OCI-LY3 (cell line): ENCODE results near the gene DENND4A.
A peak's percentile ranks its signal among the peaks of the same experiment; 100 is the strongest.
"Not testable (repeated sequence)": the region's sequence is repeated elsewhere in the genome, so short reads cannot be mapped to it uniquely, and the experiment has no call there.

Source experiments
- H2AFZ ChIP-seq: fragments of 200-600, 300-600 bp; shearing (Covaris generic); 2 replicates; pipeline ENCODE4 v1.6.0; 2014; ENCODE audit warnings: antibody characterized with exemption, low read depth, low read length
- H3K27ac ChIP-seq: fragments of 200-600, 300-600 bp; sonication (generic); 2 replicates; pipeline ENCODE4 v1.5.1; 2014; ENCODE audit warnings: mild to moderate bottlenecking, low read length, moderate library complexity, mixed read lengths
- H3K27me3 ChIP-seq: fragments of 200-600, 300-600 bp; sonication (generic); 2 replicates; pipeline ENCODE4 v1.6.1; 2014; ENCODE audit warnings: low read depth, low read length, mixed read lengths
- H3K36me3 ChIP-seq: fragments of 200-600, 300-600 bp; sonication (generic); replicated peaks from 2 replicates; pipeline ENCODE3; 2014; ENCODE audit warnings: low read depth, low read length, mixed read lengths
- H3K4me1 ChIP-seq: fragments of 300-600, 200-600 bp; sonication (generic); 2 replicates; pipeline ENCODE4 v1.6.1; 2014; ENCODE audit warnings: low read length, mixed read lengths
- H3K4me2 ChIP-seq: fragments of 200-600, 300-600 bp; sonication (generic); 2 replicates; pipeline ENCODE4 v1.6.1; 2014; ENCODE audit warnings: low read length, mixed read lengths
- H3K4me3 ChIP-seq: fragments of 300-600, 200-600 bp; sonication (generic); 2 replicates; pipeline ENCODE4 v1.5.1; 2014; ENCODE audit warnings: antibody characterized with exemption, mild to moderate bottlenecking, low read length, moderate library complexity
- H3K79me2 ChIP-seq: fragments of 300-600, 200-600 bp; shearing (Covaris generic); 2 replicates; pipeline ENCODE4 v1.6.1; 2014; ENCODE audit warnings: mild to moderate bottlenecking, low read length, mixed read lengths
- H3K9ac ChIP-seq: fragments of 300-600, 200-600 bp; shearing (Covaris generic); 2 replicates; pipeline ENCODE4 v1.6.0; 2014; ENCODE audit warnings: mild to moderate bottlenecking, low read length, moderate library complexity
- H3K9me3 ChIP-seq: fragments of 200-600, 300-600 bp; shearing (Covaris generic); 2 replicates; pipeline ENCODE4 v1.6.1; 2014; ENCODE audit warnings: low read length, mixed read lengths; ENCODE audit not compliant: insufficient read depth
- H4K20me1 ChIP-seq: fragments of 200-600, 300-600 bp; sonication (generic); 2 replicates; pipeline ENCODE4 v1.6.1; 2016; ENCODE audit warnings: low read length, mixed read lengths; ENCODE audit not compliant: insufficient read depth
- CTCF ChIP-seq: fragments of 200-600, 300-600 bp; sonication (generic); IDR thresholded peaks from 2 replicates; pipeline ENCODE4 v1.5.1; 2014; ENCODE audit warnings: antibody characterized with exemption, low read length, low read depth
- EZH2phosphoT487 ChIP-seq: fragments of 200-600 bp; shearing (Covaris generic); IDR thresholded peaks from 2 replicates; pipeline ENCODE4 v1.6.1; 2018; ENCODE audit warnings: antibody characterized with exemption, mixed run types, low read depth

DENND4A gene

GRCh38 chr15:65821070-65821469 is 29.0 kb upstream of the DENND4A start:
- Histone ChIP-seq H3K9ac (no peak overlapping the region), H3K4me2 (no peak overlapping the region), H3K27me3 (peaks cover 73% of the 10 kb centered on the region), H2AFZ (no peak overlapping the region), H3K4me3 (no peak overlapping the region), H3K9me3 (no peaks in the 10 kb centered on the region), H3K79me2 (no peaks in the 10 kb centered on the region), H3K36me3 (no peaks in the 10 kb centered on the region), H3K4me1 (peaks cover 27% of the 10 kb centered on the region), H3K27ac (no peak overlapping the region), H4K20me1 (peaks cover 13% of the 10 kb centered on the region)
- no peak for TF ChIP-seq CTCF
- no peak for TF ChIP-seq EZH2phosphoT487

GRCh38 chr15:65819563-65819960 is 27.5 kb upstream of the DENND4A start:
- TF ChIP-seq CTCF (no peak), EZH2phosphoT487 (no peak)
- Histone ChIP-seq H3K36me3 (no peaks in the 10 kb centered on the region), H3K27me3 (peaks cover 71% of the 10 kb centered on the region), H3K9ac (no peak overlapping the region), H3K4me1 (peaks cover 28% of the 10 kb centered on the region), H3K27ac (no peak overlapping the region), H3K79me2 (no peaks in the 10 kb centered on the region), H3K4me2 (peak overlapping the region; percentile 52), H3K9me3 (no peaks in the 10 kb centered on the region), H2AFZ (no peak overlapping the region), H4K20me1 (peaks cover 13% of the 10 kb centered on the region), H3K4me3 (peak overlapping the region; percentile 1; the same call in 1 of the 2 replicates)

GRCh38 chr15:65818927-65819562 is 27.0 kb upstream of the DENND4A start:
- peaks cover 30% of the 10 kb centered on the region for H3K4me1 ChIP-seq
- H3K4me3 ChIP-seq, result peak overlapping the region; percentile 8; the same call in 1 of the 2 replicates
- H3K4me2 ChIP-seq, result peak overlapping the region; percentile 52
- H4K20me1 ChIP-seq, result peaks cover 13% of the 10 kb centered on the region
- no peak overlapping the region for H2AFZ ChIP-seq
- no peaks in the 10 kb centered on the region for H3K9me3 ChIP-seq
- H3K27me3 ChIP-seq, result peaks cover 66% of the 10 kb centered on the region
- H3K36me3 ChIP-seq, result no peaks in the 10 kb centered on the region
- H3K9ac ChIP-seq, result no peak overlapping the region
- TF ChIP-seq EZH2phosphoT487, result peak; percentile 99
- TF ChIP-seq CTCF, result no peak
- no peak overlapping the region for H3K27ac ChIP-seq
- no peaks in the 10 kb centered on the region for H3K79me2 ChIP-seq

GRCh38 chr15:65816441-65816840 is 24.3 kb upstream of the DENND4A start:
- peaks cover 48% of the 10 kb centered on the region for H3K27me3 ChIP-seq
- no peaks in the 10 kb centered on the region for H3K79me2 ChIP-seq
- peaks cover 31% of the 10 kb centered on the region for H3K4me1 ChIP-seq
- H3K27ac ChIP-seq, result no peak overlapping the region
- no peak overlapping the region for H2AFZ ChIP-seq
- H3K36me3 ChIP-seq, result no peaks in the 10 kb centered on the region
- H3K4me2 ChIP-seq, result no peak overlapping the region
- no peak overlapping the region for H3K9ac ChIP-seq
- no peak overlapping the region for H3K4me3 ChIP-seq
- TF ChIP-seq EZH2phosphoT487 (no peak), CTCF (no peak)
- H4K20me1 ChIP-seq, result peaks cover 13% of the 10 kb centered on the region
- H3K9me3 ChIP-seq, result no peaks in the 10 kb centered on the region

GRCh38 chr15:65816008-65816407 is 23.9 kb upstream of the DENND4A start:
- H3K9ac ChIP-seq, H3K36me3 ChIP-seq, H3K4me2 ChIP-seq, H3K79me2 ChIP-seq, H3K9me3 ChIP-seq, H2AFZ ChIP-seq, H3K27ac ChIP-seq, H3K4me3 ChIP-seq: not testable (repeated sequence)
- Histone ChIP-seq H3K27me3 (peaks cover 43% of the 10 kb centered on the region), H3K4me1 (peaks cover 31% of the 10 kb centered on the region), H4K20me1 (peaks cover 13% of the 10 kb centered on the region)

- Histone ChIP-seq H3K4me2 (peak overlapping the region; percentile 27), H3K27me3 (peaks cover 29% of the 10 kb centered on the region), H3K4me1 (peaks cover 25% of the 10 kb centered on the region)
- H3K4me3 ChIP-seq, H3K9me3 ChIP-seq, H3K36me3 ChIP-seq, H4K20me1 ChIP-seq, H2AFZ ChIP-seq, H3K79me2 ChIP-seq, H3K27ac ChIP-seq, H3K9ac ChIP-seq: not testable (repeated sequence)
Observed at GRCh38 chr15:65814271-65814670, 22.2 kb upstream of the DENND4A start.
